IPS DF 6.9 (cell line): ENCODE measurements around the gene PRRT1B.

Experiments
- DNase-seq: peaks from one replicate; pipeline ENCODE4 v3.0.0-alpha.2; 2013; ENCODE audit warnings: low read depth, low spot score
- H3K27ac ChIP-seq: one replicate; pipeline ENCODE4 v1.5.1; 2013; ENCODE audit warnings: low read length, control low read depth
- H3K27me3 ChIP-seq: 2 replicates; pipeline ENCODE4 v1.6.1; 2013; ENCODE audit warnings: mild to moderate bottlenecking, low read length; ENCODE audit not compliant: control insufficient read depth, insufficient read depth
- H3K36me3 ChIP-seq: 2 replicates; pipeline ENCODE4 v1.6.1; 2013; ENCODE audit warnings: low read length; ENCODE audit not compliant: control insufficient read depth, insufficient read depth
- H3K4me1 ChIP-seq: 2 replicates; pipeline ENCODE4 v1.6.1; 2013; ENCODE audit warnings: low read length; ENCODE audit not compliant: control insufficient read depth, insufficient read depth
- H3K4me3 ChIP-seq: 2 replicates; pipeline ENCODE4 v1.5.1; 2013; ENCODE audit warnings: mild to moderate bottlenecking, low read length
- H3K9me3 ChIP-seq: 2 replicates; pipeline ENCODE4 v1.6.1; 2013; ENCODE audit warnings: low read length, inconsistent platforms; ENCODE audit not compliant: control insufficient read depth, insufficient read depth
- WGBS: extraction: QIAGEN DNeasy Blood & Tissue Kit; methylation state at CpG from one replicate; pipeline ENCODE4 v1.1.7; 2013; ENCODE audit warnings: mixed read lengths, missing lambda C conversion rate; ENCODE audit not compliant: insufficient read length, insufficient coverage; 5-methylcytosine and 5-hydroxymethylcytosine counted together

Gene PRRT1B

GRCh38 chr9:131522257-131523085, 22.9 kb upstream of the PRRT1B start:
- no CpG with 5 or more reads among the region's 29 CpGs for WGBS
- H3K9me3 ChIP-seq: no peaks in the 10 kb centered on the region
- no peak overlapping the region for H3K27ac ChIP-seq
- peaks cover 37% of the 10 kb centered on the region for H3K36me3 ChIP-seq
- H3K4me3 ChIP-seq: no peak overlapping the region
- no peak for DNase-seq
- no peaks in the 10 kb centered on the region; the same call in 1 of the 2 replicates for H3K4me1 ChIP-seq
- H3K27me3 ChIP-seq: no peaks in the 10 kb centered on the region

GRCh38 chr9:131523086-131523388, 22.3 kb upstream of the PRRT1B start:
- Histone ChIP-seq H3K27ac (no peak overlapping the region), H3K4me3 (no peak overlapping the region), H3K4me1 (no peaks in the 10 kb centered on the region; the same call in 1 of the 2 replicates), H3K36me3 (peaks cover 37% of the 10 kb centered on the region), H3K27me3 (no peaks in the 10 kb centered on the region), H3K9me3 (no peaks in the 10 kb centered on the region)
- no CpG with 5 or more reads among the region's 9 CpGs for WGBS
- no peak for DNase-seq

- no peaks in the 10 kb centered on the region for H3K9me3 ChIP-seq
- no peak overlapping the region for H3K27ac ChIP-seq
- peaks cover 42% of the 10 kb centered on the region for H3K36me3 ChIP-seq
- no peak for DNase-seq
- WGBS: no CpG with 5 or more reads among the region's 29 CpGs
- H3K4me1 ChIP-seq: no peaks in the 10 kb centered on the region; the same call in 1 of the 2 replicates
- no peak overlapping the region for H3K4me3 ChIP-seq
- no peaks in the 10 kb centered on the region for H3K27me3 ChIP-seq
Observed at GRCh38 chr9:131523451-131524435, 21.6 kb upstream of the PRRT1B start.

GRCh38 chr9:131524665-131525315, 20.5 kb upstream of the PRRT1B start:
- no peaks in the 10 kb centered on the region; the same call in 1 of the 2 replicates for H3K4me1 ChIP-seq
- no peaks in the 10 kb centered on the region for H3K9me3 ChIP-seq
- no peaks in the 10 kb centered on the region for H3K27me3 ChIP-seq
- H3K36me3 ChIP-seq: peaks cover 43% of the 10 kb centered on the region
- DNase-seq: no peak
- no peak overlapping the region for H3K27ac ChIP-seq
- no CpG with 5 or more reads among the region's 23 CpGs for WGBS
- no peak overlapping the region for H3K4me3 ChIP-seq

GRCh38 chr9:131525643-131526565, 19.4 kb upstream of the PRRT1B start:
- Histone ChIP-seq H3K27me3 (no peaks in the 10 kb centered on the region), H3K4me1 (peaks cover 3% of the 10 kb centered on the region; the same call in 1 of the 2 replicates), H3K4me3 (no peak overlapping the region), H3K9me3 (no peaks in the 10 kb centered on the region), H3K36me3 (peaks cover 42% of the 10 kb centered on the region), H3K27ac (no peak overlapping the region)
- no peak for DNase-seq
- no CpG with 5 or more reads among the region's 19 CpGs for WGBS

- no peak for DNase-seq
- Histone ChIP-seq H3K9me3 (no peaks in the 10 kb centered on the region), H3K27me3 (no peaks in the 10 kb centered on the region), H3K4me3 (no peak overlapping the region), H3K36me3 (peaks cover 42% of the 10 kb centered on the region), H3K4me1 (peaks cover 3% of the 10 kb centered on the region; the same call in 1 of the 2 replicates), H3K27ac (no peak overlapping the region)
- WGBS: no CpG with 5 or more reads among the region's 7 CpGs
Observed at GRCh38 chr9:131528186-131528585, 17.1 kb upstream of the PRRT1B start.

- no peak overlapping the region for H3K4me3 ChIP-seq
- no peaks in the 10 kb centered on the region for H3K27me3 ChIP-seq
- H3K4me1 ChIP-seq: peaks cover 3% of the 10 kb centered on the region; the same call in 1 of the 2 replicates
- no peak overlapping the region for H3K27ac ChIP-seq
- H3K9me3 ChIP-seq: no peaks in the 10 kb centered on the region
- WGBS: no CpG with 5 or more reads among the region's 35 CpGs
- peaks cover 40% of the 10 kb centered on the region for H3K36me3 ChIP-seq
- no peak for DNase-seq
Observed at GRCh38 chr9:131528886-131529505, 16.3 kb upstream of the PRRT1B start.

GRCh38 chr9:131529597-131530545, 15.5 kb upstream of the PRRT1B start:
- peaks cover 3% of the 10 kb centered on the region; the same call in 1 of the 2 replicates for H3K4me1 ChIP-seq
- no peak overlapping the region for H3K27ac ChIP-seq
- no peak for DNase-seq
- peak overlapping the region; percentile 91; the same call in 1 of the 2 replicates for H3K4me3 ChIP-seq
- H3K9me3 ChIP-seq: no peaks in the 10 kb centered on the region
- H3K36me3 ChIP-seq: peaks cover 32% of the 10 kb centered on the region
- WGBS: no CpG with 5 or more reads among the region's 24 CpGs
- no peaks in the 10 kb centered on the region for H3K27me3 ChIP-seq
